Measurements from ENCODE around the gene PJVK. TPM values are rescaled to one million over a fixed set of nuclear protein-coding genes. Genes with fewer than 3 reads are reported as not detected.

PJVK gene
- total and polyA plus RNA-seq, 2 of the 13 experiments (the other 11 are each of a cell fraction or from before 2014, with no cell fraction given), result 1.2 to 2.6 TPM

DNA sequence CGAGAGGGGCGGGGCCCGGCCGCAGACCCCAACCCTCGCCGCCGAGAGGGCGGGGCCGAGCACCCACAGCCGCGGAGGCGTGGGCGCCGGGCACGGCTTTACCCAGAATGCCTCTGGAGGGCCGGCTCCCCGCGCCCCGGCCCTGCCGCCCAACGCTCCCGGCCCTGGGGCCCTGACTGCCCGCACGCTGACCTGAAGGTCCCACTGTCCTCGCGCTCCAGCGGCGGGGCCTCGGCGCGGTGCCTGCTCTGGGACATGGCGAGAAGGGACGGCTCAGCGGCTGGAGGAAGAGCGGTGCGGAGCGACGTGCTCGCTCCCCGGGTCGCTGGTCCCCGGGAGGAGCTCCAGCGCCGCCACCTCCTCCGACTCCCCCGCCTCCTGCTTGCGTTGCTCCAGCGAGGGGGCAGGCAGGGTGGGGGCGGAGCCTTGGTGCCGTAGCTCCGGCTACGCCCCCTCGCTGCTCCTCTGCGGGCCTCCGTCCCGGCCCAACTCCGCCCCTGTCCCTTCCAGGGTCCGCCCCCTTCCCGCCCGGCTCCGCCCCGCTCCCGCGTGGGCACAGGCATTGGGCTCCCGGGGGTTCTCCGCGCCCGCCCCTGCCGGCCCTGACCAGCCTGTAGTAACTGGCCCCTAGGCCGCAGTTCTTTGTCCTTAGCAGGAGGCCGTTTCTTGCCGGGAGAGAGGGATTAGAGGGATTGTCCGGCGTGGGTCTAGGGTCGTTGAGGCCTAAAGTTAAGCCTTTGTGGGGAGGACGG, at the start of gene PJVK, which contains the start of gene PRKRA (continued):
- TF ChIP-seq ZSCAN22 (CRISPR knock-in tag; IDR thresholded peaks at IDR 0.05) (peak; percentile 71; the same call in 1 of the 2 replicates), HHEX (CRISPR knock-in tag; IDR thresholded peaks at IDR 0.05) (no peak; the same call in 1 of the 2 replicates), FOXA3 (CRISPR knock-in tag; IDR thresholded peaks at IDR 0.05) (no peak; the same call in 1 of the 2 replicates), ELF1 (CRISPR knock-in tag; IDR thresholded peaks at IDR 0.05) (no peak; the same call in 1 of the 2 replicates), MZF1 (CRISPR knock-in tag; IDR thresholded peaks at IDR 0.05; ENCODE audit: borderline replicate concordance) (peak; percentile 96), ETV6 (CRISPR knock-in tag; conservative IDR thresholded peaks at IDR 0.05) (peak; percentile 89), ZNF432 (CRISPR knock-in tag; IDR thresholded peaks at IDR 0.05; ENCODE audit: borderline replicate concordance) (no peak; the same call in 1 of the 2 replicates), ZNF253 (CRISPR knock-in tag; IDR thresholded peaks at IDR 0.05; ENCODE audit: borderline replicate concordance) (0 out of 2 replicates have a peak, but pooled peaks have one; percentile 37), ZNF841 (CRISPR knock-in tag; IDR thresholded peaks at IDR 0.05; ENCODE audit: borderline replicate concordance) (0 out of 2 replicates have a peak, but pooled peaks have one; percentile 65), CHD2 (IDR thresholded peaks at IDR 0.05; ENCODE audit: low read depth, low read length) (no peak), ZMAT3 (CRISPR knock-in tag; conservative IDR thresholded peaks at IDR 0.05) (peak; percentile 97), ZNF441 (CRISPR knock-in tag; IDR thresholded peaks at IDR 0.05; ENCODE audit: borderline replicate concordance) (peak; percentile 80), CENPBD1 (CRISPR knock-in tag; IDR thresholded peaks at IDR 0.05; ENCODE audit: borderline replicate concordance, low read depth) (peak; percentile 6; the same call in 1 of the 2 replicates), ZNF274 (CRISPR knock-in tag; IDR thresholded peaks at IDR 0.05) (peak; percentile 79), HOMEZ (CRISPR knock-in tag; IDR thresholded peaks at IDR 0.05; ENCODE audit: low read depth) (0 out of 2 replicates have a peak, but pooled peaks have one; percentile 23), NFE2L1 (CRISPR knock-in tag; IDR thresholded peaks at IDR 0.05; ENCODE audit: borderline replicate concordance) (peak; percentile 39; the same call in 1 of the 2 replicates)
- TF ChIP-seq, protein P1, sequence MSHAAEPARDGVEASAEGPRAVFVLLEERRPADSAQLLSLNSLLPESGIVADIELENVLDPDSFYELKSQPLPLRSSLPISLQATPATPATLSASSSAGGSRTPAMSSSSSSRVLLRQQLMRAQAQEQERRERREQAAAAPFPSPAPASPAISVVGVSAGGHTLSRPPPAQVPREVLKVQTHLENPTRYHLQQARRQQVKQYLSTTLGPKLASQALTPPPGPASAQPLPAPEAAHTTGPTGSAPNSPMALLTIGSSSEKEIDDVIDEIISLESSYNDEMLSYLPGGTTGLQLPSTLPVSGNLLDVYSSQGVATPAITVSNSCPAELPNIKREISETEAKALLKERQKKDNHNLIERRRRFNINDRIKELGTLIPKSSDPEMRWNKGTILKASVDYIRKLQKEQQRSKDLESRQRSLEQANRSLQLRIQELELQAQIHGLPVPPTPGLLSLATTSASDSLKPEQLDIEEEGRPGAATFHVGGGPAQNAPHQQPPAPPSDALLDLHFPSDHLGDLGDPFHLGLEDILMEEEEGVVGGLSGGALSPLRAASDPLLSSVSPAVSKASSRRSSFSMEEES (CRISPR knock-in tag; IDR thresholded peaks at IDR 0.05), result peak; percentile 40; the same call in 1 of the 2 replicates
- TF ChIP-seq, protein P2, sequence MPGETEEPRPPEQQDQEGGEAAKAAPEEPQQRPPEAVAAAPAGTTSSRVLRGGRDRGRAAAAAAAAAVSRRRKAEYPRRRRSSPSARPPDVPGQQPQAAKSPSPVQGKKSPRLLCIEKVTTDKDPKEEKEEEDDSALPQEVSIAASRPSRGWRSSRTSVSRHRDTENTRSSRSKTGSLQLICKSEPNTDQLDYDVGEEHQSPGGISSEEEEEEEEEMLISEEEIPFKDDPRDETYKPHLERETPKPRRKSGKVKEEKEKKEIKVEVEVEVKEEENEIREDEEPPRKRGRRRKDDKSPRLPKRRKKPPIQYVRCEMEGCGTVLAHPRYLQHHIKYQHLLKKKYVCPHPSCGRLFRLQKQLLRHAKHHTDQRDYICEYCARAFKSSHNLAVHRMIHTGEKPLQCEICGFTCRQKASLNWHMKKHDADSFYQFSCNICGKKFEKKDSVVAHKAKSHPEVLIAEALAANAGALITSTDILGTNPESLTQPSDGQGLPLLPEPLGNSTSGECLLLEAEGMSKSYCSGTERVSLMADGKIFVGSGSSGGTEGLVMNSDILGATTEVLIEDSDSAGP (CRISPR knock-in tag; IDR thresholded peaks at IDR 0.05; ENCODE audit: borderline replicate concordance), result peak; percentile 91
- TF ChIP-seq, protein P3, sequence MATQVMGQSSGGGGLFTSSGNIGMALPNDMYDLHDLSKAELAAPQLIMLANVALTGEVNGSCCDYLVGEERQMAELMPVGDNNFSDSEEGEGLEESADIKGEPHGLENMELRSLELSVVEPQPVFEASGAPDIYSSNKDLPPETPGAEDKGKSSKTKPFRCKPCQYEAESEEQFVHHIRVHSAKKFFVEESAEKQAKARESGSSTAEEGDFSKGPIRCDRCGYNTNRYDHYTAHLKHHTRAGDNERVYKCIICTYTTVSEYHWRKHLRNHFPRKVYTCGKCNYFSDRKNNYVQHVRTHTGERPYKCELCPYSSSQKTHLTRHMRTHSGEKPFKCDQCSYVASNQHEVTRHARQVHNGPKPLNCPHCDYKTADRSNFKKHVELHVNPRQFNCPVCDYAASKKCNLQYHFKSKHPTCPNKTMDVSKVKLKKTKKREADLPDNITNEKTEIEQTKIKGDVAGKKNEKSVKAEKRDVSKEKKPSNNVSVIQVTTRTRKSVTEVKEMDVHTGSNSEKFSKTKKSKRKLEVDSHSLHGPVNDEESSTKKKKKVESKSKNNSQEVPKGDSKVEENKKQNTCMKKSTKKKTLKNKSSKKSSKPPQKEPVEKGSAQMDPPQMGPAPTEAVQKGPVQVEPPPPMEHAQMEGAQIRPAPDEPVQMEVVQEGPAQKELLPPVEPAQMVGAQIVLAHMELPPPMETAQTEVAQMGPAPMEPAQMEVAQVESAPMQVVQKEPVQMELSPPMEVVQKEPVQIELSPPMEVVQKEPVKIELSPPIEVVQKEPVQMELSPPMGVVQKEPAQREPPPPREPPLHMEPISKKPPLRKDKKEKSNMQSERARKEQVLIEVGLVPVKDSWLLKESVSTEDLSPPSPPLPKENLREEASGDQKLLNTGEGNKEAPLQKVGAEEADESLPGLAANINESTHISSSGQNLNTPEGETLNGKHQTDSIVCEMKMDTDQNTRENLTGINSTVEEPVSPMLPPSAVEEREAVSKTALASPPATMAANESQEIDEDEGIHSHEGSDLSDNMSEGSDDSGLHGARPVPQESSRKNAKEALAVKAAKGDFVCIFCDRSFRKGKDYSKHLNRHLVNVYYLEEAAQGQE (IDR thresholded peaks at IDR 0.05; ENCODE audit: borderline replicate concordance in 1 of 2, low read depth in 1 of 2, low read length in 2 of 2), result peak in 1 of 2 experiments; percentile 18; a peak in 1 of 4 replicates
